T-helper 2 cell treated with Interferon-gamma antibody and Interleukin-4, amounts not matched to agents 5 μg/mL and 100 μg/mL, for 36 hours (primary cell): ENCODE data around the gene RFLNA.
"Not testable (repeated sequence)": the region's sequence is repeated elsewhere in the genome, so short reads cannot be mapped to it uniquely, and the experiment has no call there.

Experiments used
- DNase-seq: peaks from one replicate; pipeline ENCODE4 v3.0.0; 2021; ENCODE audit warnings: low spot score
- H3K27ac Mint-ChIP-seq: one replicate; pipeline ENCODE4 v1.8.0; 2021; ENCODE audit warnings: mild to moderate bottlenecking, mixed read lengths
- H3K27me3 Mint-ChIP-seq: one replicate; pipeline ENCODE4 v1.8.0; 2021; ENCODE audit warnings: low read depth, mixed read lengths
- H3K36me3 Mint-ChIP-seq: one replicate; pipeline ENCODE4 v1.8.0; 2021; ENCODE audit warnings: low read depth, mixed read lengths
- H3K4me1 Mint-ChIP-seq: one replicate; pipeline ENCODE4 v1.8.0; 2021; ENCODE audit warnings: low read depth, mixed read lengths
- H3K4me3 Mint-ChIP-seq: one replicate; pipeline ENCODE4 v1.8.0; 2022; ENCODE audit warnings: mild to moderate bottlenecking, moderate library complexity, mixed read lengths
- H3K9me3 Mint-ChIP-seq: one replicate; pipeline ENCODE4 v1.8.0; 2021; ENCODE audit warnings: mixed read lengths

RFLNA gene

GRCh38 chr12:124314207-124314606 is 19.3 kb downstream of the RFLNA start:
- H3K27me3 Mint-ChIP-seq = no peaks in the 10 kb centered on the region
- no peaks in the 10 kb centered on the region for H3K9me3 Mint-ChIP-seq
- H3K36me3 Mint-ChIP-seq = no peaks in the 10 kb centered on the region
- H3K27ac Mint-ChIP-seq = no peak overlapping the region
- no peaks in the 10 kb centered on the region for H3K4me1 Mint-ChIP-seq
- DNase-seq = no peak
- H3K4me3 Mint-ChIP-seq = no peak overlapping the region

- no peak overlapping the region for H3K4me3 Mint-ChIP-seq
- no peaks in the 10 kb centered on the region for H3K4me1 Mint-ChIP-seq
- no peak overlapping the region for H3K27ac Mint-ChIP-seq
- H3K27me3 Mint-ChIP-seq = no peaks in the 10 kb centered on the region
- H3K36me3 Mint-ChIP-seq = no peaks in the 10 kb centered on the region
- no peaks in the 10 kb centered on the region for H3K9me3 Mint-ChIP-seq
- no peak for DNase-seq
Observed at GRCh38 chr12:124314766-124315165, 19.9 kb downstream of the RFLNA start.

- H3K27me3 Mint-ChIP-seq = no peaks in the 10 kb centered on the region
- no peak overlapping the region for H3K27ac Mint-ChIP-seq
- no peaks in the 10 kb centered on the region for H3K9me3 Mint-ChIP-seq
- H3K4me3 Mint-ChIP-seq = no peak overlapping the region
- H3K4me1 Mint-ChIP-seq = no peaks in the 10 kb centered on the region
- DNase-seq = no peak
- no peaks in the 10 kb centered on the region for H3K36me3 Mint-ChIP-seq
Observed at GRCh38 chr12:124315372-124316044, 20.6 kb downstream of the RFLNA start.

DNA sequence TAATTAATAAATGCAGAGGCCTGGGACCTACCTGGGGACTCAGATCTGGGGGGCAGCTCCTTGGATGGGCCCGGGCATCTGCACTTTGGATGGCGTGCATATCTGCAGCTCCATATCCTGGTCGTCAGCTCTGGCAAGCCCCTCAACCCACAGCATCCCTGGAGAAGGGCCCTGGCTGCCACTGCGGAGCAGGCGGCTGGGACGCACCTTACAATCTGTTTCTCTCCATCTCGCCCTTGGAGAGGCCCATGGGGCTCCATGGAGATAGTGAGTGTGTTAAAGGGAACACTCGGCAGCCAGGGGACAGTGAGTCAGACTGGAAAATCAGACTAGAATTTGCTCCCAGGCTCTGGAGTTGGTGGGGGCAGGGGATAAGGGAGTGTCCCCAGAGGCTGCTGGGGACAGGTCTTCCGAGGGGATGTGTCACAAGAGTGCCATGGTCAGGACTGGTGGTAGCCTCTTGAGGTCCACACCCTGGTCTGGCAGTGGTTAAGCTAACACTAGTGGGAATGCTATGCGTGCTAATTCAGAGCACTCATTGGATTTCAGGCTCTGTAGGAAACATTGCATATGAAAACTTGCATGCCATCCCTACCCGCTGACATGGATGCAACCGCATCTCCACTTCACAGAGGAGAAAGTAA is 21.5 kb downstream of the RFLNA start:
- no peaks in the 10 kb centered on the region for H3K9me3 Mint-ChIP-seq
- H3K27ac Mint-ChIP-seq = no peak overlapping the region
- no peak for DNase-seq
- H3K36me3 Mint-ChIP-seq = no peaks in the 10 kb centered on the region
- no peaks in the 10 kb centered on the region for H3K27me3 Mint-ChIP-seq
- no peaks in the 10 kb centered on the region for H3K4me1 Mint-ChIP-seq
- no peak overlapping the region for H3K4me3 Mint-ChIP-seq

DNA sequence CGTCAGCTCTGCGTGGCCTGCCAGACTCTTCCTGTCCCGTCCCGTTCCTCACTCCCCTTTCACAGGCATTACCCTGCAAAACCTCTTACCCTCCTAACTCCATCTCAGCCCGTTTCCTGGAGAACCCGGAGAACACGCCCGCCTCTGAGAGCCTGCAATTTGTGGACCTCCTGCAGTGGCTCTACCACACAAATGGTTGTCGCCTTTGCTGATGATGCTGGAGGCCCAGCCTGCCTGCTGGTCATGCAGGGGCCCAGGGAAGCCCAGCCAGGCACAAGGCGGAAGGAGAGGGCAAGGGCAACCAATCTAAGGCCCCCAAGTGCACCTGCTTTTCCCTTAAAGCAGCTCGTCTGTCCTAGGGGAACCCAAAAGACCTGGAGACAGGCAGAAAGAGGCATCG is 22.5 kb downstream of the RFLNA start:
- peaks cover 1% of the 10 kb centered on the region for H3K36me3 Mint-ChIP-seq
- no peaks in the 10 kb centered on the region for H3K9me3 Mint-ChIP-seq
- H3K27ac Mint-ChIP-seq = no peak overlapping the region
- H3K4me3 Mint-ChIP-seq = no peak overlapping the region
- no peaks in the 10 kb centered on the region for H3K4me1 Mint-ChIP-seq
- H3K27me3 Mint-ChIP-seq = no peaks in the 10 kb centered on the region
- DNase-seq = no peak

- Mint-ChIP-seq H3K27me3 (no peaks in the 10 kb centered on the region), H3K4me3 (no peak overlapping the region), H3K9me3 (peaks cover under 1% of the 10 kb centered on the region), H3K36me3 (peaks cover 5% of the 10 kb centered on the region), H3K4me1 (no peaks in the 10 kb centered on the region), H3K27ac (no peak overlapping the region)
- no peak for DNase-seq
Observed at GRCh38 chr12:124318278-124319020, 23.6 kb downstream of the RFLNA start.

DNA sequence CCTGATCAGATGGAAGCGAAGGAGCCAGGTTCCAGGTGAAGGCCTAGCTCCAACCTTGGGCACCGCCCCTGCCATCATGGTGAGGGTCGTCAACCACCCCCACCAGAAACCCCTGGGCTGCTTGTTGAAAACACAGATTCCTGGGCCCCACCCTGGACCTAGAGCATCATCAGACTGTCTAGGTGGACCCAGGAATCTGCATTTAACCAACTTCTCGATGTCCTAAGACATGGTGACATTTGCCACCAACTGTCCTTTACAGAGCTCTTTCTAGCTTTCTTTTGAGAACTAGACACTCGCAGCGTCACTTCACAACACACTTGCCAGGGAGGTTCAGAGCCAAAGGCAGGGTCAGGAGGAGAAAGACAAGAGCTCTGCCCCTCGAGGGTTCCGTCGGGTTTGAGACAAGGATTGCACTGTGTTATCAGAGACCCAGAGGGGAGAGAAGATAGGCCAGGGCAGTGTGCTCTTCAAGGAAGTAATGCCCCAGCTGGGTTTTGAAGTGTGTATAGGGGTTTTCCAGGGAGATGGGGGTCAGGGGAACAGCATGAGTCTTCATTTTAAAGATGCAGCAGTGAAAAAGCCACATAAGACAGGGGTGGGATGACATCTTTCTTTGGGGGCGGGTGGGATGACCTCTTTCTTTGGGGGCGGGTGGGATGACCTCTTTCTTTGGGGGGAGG is 24.6 kb downstream of the RFLNA start:
- Mint-ChIP-seq H3K36me3 (peaks cover 16% of the 10 kb centered on the region), H3K27me3 (no peaks in the 10 kb centered on the region), H3K4me1 (no peaks in the 10 kb centered on the region), H3K9me3 (peaks cover 11% of the 10 kb centered on the region), H3K4me3 (no peak overlapping the region), H3K27ac (no peak overlapping the region)
- no peak for DNase-seq

DNA sequence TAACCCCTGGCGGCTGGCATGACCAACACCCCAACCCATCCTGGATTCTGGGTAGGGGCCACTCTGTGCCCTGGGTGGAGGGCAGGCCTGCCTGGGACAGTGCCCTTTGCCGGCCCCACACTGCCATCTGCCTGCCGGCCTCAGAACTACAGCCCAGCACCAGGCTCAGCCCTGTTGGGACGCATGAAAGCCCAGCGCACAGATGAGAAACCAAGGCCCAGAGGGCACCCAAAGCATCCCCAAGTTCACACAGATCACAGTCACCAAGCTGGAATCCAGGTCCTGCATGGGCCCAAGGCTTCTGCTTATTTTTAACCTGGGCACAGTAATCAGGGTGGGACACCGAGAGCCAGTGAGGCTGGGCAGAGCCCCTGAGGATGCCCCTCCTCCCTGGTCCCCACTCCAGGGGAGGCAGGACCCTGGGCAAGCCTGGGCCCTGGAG is 26.2 kb downstream of the RFLNA start:
- no peaks in the 10 kb centered on the region for H3K4me1 Mint-ChIP-seq
- peak; percentile 54 for DNase-seq
- no peaks in the 10 kb centered on the region for H3K27me3 Mint-ChIP-seq

GRCh38 chr12:124321556-124322270 is 26.8 kb downstream of the RFLNA start:
- Mint-ChIP-seq H3K27ac (no peak overlapping the region), H3K4me1 (no peaks in the 10 kb centered on the region), H3K27me3 (no peaks in the 10 kb centered on the region), H3K4me3 (no peak overlapping the region), H3K36me3 (peaks cover 28% of the 10 kb centered on the region), H3K9me3 (peaks cover 11% of the 10 kb centered on the region)
- DNase-seq = no peak

More for the DNA sequence above, 26.2 kb downstream of the RFLNA start:
- no peak overlapping the region for H3K27ac Mint-ChIP-seq
- peaks cover 26% of the 10 kb centered on the region for H3K36me3 Mint-ChIP-seq
- peaks cover 11% of the 10 kb centered on the region for H3K9me3 Mint-ChIP-seq
- H3K4me3 Mint-ChIP-seq = no peak overlapping the region

GRCh38 chr12:124322271-124322998 is 27.5 kb downstream of the RFLNA start:
- Mint-ChIP-seq H3K4me1 (no peaks in the 10 kb centered on the region), H3K9me3 (peaks cover 11% of the 10 kb centered on the region), H3K27me3 (no peaks in the 10 kb centered on the region), H3K4me3 (no peak overlapping the region), H3K27ac (no peak overlapping the region), H3K36me3 (peaks cover 31% of the 10 kb centered on the region)
- DNase-seq = no peak

DNA sequence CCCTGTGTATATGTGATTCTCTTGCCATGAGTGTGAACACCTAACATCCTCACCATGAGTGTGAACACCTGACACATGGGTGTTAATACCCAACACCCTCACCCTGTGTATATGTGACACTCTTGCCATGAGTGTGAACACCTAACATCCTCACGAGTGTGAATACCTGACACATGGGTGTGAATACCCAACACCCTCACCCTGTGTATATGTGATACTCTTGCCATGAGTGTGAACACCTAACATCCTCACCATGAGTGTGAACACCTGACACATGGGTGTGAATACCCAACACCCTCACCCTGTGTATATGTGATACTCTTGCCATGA is 28.1 kb downstream of the RFLNA start:
- peaks cover 34% of the 10 kb centered on the region for H3K36me3 Mint-ChIP-seq
- not testable (repeated sequence) for DNase-seq, H3K27me3 Mint-ChIP-seq, H3K27ac Mint-ChIP-seq, H3K4me1 Mint-ChIP-seq, H3K4me3 Mint-ChIP-seq
- peaks cover 11% of the 10 kb centered on the region for H3K9me3 Mint-ChIP-seq

- Mint-ChIP-seq H3K27me3 (no peaks in the 10 kb centered on the region), H3K4me3 (no peak overlapping the region), H3K9me3 (peaks cover 11% of the 10 kb centered on the region), H3K27ac (no peak overlapping the region), H3K4me1 (no peaks in the 10 kb centered on the region), H3K36me3 (peaks cover 36% of the 10 kb centered on the region)
- DNase-seq = no peak
Observed at GRCh38 chr12:124323771-124324530, 29.1 kb downstream of the RFLNA start.
